ENCODE measurements around the gene PGAP2. TPM values are rescaled to one million over a fixed set of nuclear protein-coding genes. Genes with fewer than 3 reads are reported as not detected.
A peak's percentile ranks its signal among the peaks of the same experiment; 100 is the strongest.

PGAP2 gene
- total RNA-seq, 1 experiment from 2014 or later, result 72.2 TPM

DNA sequence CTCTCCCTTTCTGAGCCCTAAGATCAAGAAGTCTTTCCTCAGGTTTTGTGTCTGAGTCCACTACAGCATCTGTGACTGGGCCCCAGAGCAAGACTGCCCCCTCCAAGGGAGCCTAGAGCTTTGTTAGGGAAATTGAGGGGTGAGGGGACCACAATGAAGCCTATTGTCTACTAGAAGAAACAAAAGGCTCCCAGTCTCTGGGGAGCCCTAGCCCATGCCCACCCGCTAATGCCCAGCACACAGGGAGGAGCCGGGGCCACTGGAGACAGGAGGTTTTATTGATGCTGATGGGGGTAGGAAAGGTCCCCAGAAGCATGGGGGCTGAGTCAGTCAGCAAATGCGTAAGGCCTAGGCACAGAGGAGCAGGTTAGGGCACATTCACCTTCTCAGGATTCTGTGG is 18.4 kb downstream of the PGAP2 start:
- TF ChIP-seq TCF7L2 (IDR thresholded peaks at IDR 0.05; ENCODE audit: low read depth, low read length), result no peak
- no peak for TF ChIP-seq POLR2AphosphoS5 (IDR thresholded peaks at IDR 0.05; ENCODE audit: low read depth, low read length)
- TF ChIP-seq, protein P1, sequence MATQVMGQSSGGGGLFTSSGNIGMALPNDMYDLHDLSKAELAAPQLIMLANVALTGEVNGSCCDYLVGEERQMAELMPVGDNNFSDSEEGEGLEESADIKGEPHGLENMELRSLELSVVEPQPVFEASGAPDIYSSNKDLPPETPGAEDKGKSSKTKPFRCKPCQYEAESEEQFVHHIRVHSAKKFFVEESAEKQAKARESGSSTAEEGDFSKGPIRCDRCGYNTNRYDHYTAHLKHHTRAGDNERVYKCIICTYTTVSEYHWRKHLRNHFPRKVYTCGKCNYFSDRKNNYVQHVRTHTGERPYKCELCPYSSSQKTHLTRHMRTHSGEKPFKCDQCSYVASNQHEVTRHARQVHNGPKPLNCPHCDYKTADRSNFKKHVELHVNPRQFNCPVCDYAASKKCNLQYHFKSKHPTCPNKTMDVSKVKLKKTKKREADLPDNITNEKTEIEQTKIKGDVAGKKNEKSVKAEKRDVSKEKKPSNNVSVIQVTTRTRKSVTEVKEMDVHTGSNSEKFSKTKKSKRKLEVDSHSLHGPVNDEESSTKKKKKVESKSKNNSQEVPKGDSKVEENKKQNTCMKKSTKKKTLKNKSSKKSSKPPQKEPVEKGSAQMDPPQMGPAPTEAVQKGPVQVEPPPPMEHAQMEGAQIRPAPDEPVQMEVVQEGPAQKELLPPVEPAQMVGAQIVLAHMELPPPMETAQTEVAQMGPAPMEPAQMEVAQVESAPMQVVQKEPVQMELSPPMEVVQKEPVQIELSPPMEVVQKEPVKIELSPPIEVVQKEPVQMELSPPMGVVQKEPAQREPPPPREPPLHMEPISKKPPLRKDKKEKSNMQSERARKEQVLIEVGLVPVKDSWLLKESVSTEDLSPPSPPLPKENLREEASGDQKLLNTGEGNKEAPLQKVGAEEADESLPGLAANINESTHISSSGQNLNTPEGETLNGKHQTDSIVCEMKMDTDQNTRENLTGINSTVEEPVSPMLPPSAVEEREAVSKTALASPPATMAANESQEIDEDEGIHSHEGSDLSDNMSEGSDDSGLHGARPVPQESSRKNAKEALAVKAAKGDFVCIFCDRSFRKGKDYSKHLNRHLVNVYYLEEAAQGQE (IDR thresholded peaks at IDR 0.05; ENCODE audit: insufficient read depth in 1 of 2, low read depth in 2 of 2, low read length in 1 of 2), result no peak
- no peak for TF ChIP-seq SIN3A (IDR thresholded peaks at IDR 0.05; ENCODE audit: borderline replicate concordance, insufficient read depth, low read depth, low read length)
- TF ChIP-seq, protein P2, sequence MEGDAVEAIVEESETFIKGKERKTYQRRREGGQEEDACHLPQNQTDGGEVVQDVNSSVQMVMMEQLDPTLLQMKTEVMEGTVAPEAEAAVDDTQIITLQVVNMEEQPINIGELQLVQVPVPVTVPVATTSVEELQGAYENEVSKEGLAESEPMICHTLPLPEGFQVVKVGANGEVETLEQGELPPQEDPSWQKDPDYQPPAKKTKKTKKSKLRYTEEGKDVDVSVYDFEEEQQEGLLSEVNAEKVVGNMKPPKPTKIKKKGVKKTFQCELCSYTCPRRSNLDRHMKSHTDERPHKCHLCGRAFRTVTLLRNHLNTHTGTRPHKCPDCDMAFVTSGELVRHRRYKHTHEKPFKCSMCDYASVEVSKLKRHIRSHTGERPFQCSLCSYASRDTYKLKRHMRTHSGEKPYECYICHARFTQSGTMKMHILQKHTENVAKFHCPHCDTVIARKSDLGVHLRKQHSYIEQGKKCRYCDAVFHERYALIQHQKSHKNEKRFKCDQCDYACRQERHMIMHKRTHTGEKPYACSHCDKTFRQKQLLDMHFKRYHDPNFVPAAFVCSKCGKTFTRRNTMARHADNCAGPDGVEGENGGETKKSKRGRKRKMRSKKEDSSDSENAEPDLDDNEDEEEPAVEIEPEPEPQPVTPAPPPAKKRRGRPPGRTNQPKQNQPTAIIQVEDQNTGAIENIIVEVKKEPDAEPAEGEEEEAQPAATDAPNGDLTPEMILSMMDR (IDR thresholded peaks at IDR 0.05), result no peak
- no TSS peak for BruUV-seq (replicated peaks)
- no peak for ATAC-seq
- Histone ChIP-seq H3K9me3 (ENCODE audit: control insufficient read depth, insufficient read depth, low read depth, low read length) (no peaks in the 10 kb centered on the region), H3K4me3 (ENCODE audit: low read depth in 2 of 2, low read length in 2 of 2) (no peak overlapping the region), H3K27me3 (ENCODE audit: control insufficient read depth, insufficient read depth, low read length) (no peaks in the 10 kb centered on the region), H3K36me3 (ENCODE audit: control insufficient read depth, insufficient read depth, low read length) (no peaks in the 10 kb centered on the region; the same call in none of the 2 replicates), H3K4me1 (ENCODE audit: control insufficient read depth, insufficient read depth, low read length) (0 out of 2 replicates have a peak, but pooled peaks cover 3% of the 10 kb centered on the region), H3K27ac (ENCODE audit: low read length) (no peak overlapping the region)
- CTCF ChIA-PET, result interaction anchor here (0.5 to 1.2 kb wide), 2 partner anchors 14 to 28 kb away, joined by 3 read pairs; partner anchors contain the start of gene RHOG
- DNase-seq (ENCODE audit: low read depth, low spot score), result no peak
- POLR2A ChIA-PET, result no interaction called here
- intact Hi-C loops (cut with micrococcal nuclease; ENCODE audit: unreplicated experiment) (no loop called here), in situ Hi-C loops (cut with HindIII; ENCODE audit: low pct_unique_long_range_greater_than_20kb, low sequenced_read_pairs) (no loop called here)

DNA sequence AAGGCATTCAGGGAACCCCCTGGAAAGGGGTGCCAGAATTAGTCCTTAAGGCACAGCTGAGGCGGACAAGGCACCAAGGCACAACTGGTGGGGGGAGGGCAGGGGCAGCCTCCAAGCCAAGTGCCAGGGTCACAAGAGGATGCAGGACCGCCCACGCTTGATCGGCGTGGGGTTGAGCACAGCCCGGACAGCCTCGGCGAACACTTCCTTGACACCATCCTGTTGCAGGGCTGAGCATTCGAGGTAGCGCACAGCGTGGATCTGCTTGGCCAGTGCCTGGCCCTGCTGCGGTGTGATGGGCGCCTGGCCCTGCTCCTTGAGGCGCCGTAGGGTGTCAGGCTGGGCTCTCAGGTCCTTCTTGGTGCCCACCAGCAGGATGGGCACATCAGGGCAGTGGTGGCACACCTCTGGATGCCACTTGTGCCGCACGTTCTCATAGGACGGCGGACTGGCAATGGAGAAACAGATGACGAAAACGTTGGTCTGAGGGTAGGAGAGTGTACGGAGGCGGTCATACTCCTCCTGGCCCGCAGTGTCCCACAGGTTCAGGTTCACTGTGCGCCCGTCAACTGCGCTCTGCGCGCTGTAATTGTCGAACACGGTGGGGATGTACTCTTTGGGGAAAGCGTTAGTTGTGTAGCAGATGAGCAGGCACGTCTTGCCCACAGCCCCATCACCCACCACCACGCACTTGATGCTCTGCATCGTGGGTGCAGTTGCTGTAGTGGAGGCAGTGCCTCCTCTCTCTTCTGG is 19.2 kb downstream of the PGAP2 start:
- POLR2A ChIA-PET, result interaction anchor here (0.6 kb wide), 1 partner anchor 245 kb away, joined by 4 read pairs; no protein-coding TSS in a partner anchor
- Histone ChIP-seq H3K27me3 (ENCODE audit: control insufficient read depth, insufficient read depth, low read length) (no peaks in the 10 kb centered on the region), H3K9me3 (ENCODE audit: control insufficient read depth, insufficient read depth, low read depth, low read length) (no peaks in the 10 kb centered on the region), H3K36me3 (ENCODE audit: control insufficient read depth, insufficient read depth, low read length) (peaks cover 6% of the 10 kb centered on the region), H3K4me3 (ENCODE audit: low read depth in 2 of 2, low read length in 2 of 2) (no peak overlapping the region), H3K4me1 (ENCODE audit: control insufficient read depth, insufficient read depth, low read length) (peaks cover 3% of the 10 kb centered on the region; the same call in 1 of the 2 replicates), H3K27ac (ENCODE audit: low read length) (no peak overlapping the region)
- TSS peak; percentile 49 for BruUV-seq (replicated peaks)
- no peak for DNase-seq (ENCODE audit: low read depth, low spot score)
- TF ChIP-seq SIN3A (IDR thresholded peaks at IDR 0.05; ENCODE audit: borderline replicate concordance, insufficient read depth, low read depth, low read length) (no peak), TCF7L2 (IDR thresholded peaks at IDR 0.05; ENCODE audit: low read depth, low read length) (no peak), POLR2AphosphoS5 (IDR thresholded peaks at IDR 0.05; ENCODE audit: low read depth, low read length) (no peak; the same call in 1 of the 2 replicates)
- TF ChIP-seq, protein P1 (IDR thresholded peaks at IDR 0.05; ENCODE audit: insufficient read depth in 1 of 2, low read depth in 2 of 2, low read length in 1 of 2), result no peak
- TF ChIP-seq, protein P2 (IDR thresholded peaks at IDR 0.05), result no peak
- in situ Hi-C loops (cut with HindIII; ENCODE audit: low pct_unique_long_range_greater_than_20kb, low sequenced_read_pairs), result no loop called here
- intact Hi-C loops (cut with micrococcal nuclease; ENCODE audit: unreplicated experiment), result no loop called here
- no peak for ATAC-seq
- CTCF ChIA-PET, result no interaction called here

Data from Panc1 (cell line).